CD14-positive monocyte (primary cell): ENCODE data around the gene MESD. TPM values are rescaled to one million over a fixed set of nuclear protein-coding genes. Genes with fewer than 3 reads are reported as not detected.

ENCODE experiments used
- DNase-seq, 3 donors: peaks; one replicate each; pipeline ENCODE4 v3.0.0-alpha.2; 2011 to 2022
- H2AFZ ChIP-seq: 2 replicates; pipeline ENCODE4 v1.6.0; 2012; ENCODE audit warnings: mild to moderate bottlenecking, low read depth, low read length, inconsistent platforms; ENCODE audit not compliant: insufficient read depth, poor library complexity, severe bottlenecking
- H3K27ac ChIP-seq, 2 donors: 1 replicate in 1 of 2; 2 replicates in 1 of 2; pipeline ENCODE4 v1.5.1; 2012 to 2013; ENCODE audit warnings: low read length in 2 of 2, control low read depth in 1 of 2, inconsistent platforms in 1 of 2, low read depth in 1 of 2, mild to moderate bottlenecking in 1 of 2
- H3K27me3 ChIP-seq, 2 donors: one replicate each; pipeline versions ENCODE4 v1.6.0 to v1.6.1; 2011 to 2013; ENCODE audit warnings: low read length in 2 of 2; ENCODE audit not compliant: control insufficient read depth in 2 of 2, insufficient read depth in 2 of 2
- H3K36me3 ChIP-seq, 2 donors: replicated peaks in 1 of 2; 1 replicate in 1 of 2; 2 replicates in 1 of 2; pipeline versions ENCODE4 v1.5.1 to v1.6.1; 2012 to 2013; ENCODE audit warnings: low read length in 2 of 2, control low read depth in 1 of 2, inconsistent platforms in 1 of 2, mild to moderate bottlenecking in 1 of 2; ENCODE audit not compliant: insufficient read depth in 2 of 2, control insufficient read depth in 1 of 2
- H3K4me1 ChIP-seq, 2 donors: 1 replicate in 1 of 2; 2 replicates in 1 of 2; pipeline versions ENCODE4 v1.5.1 to v1.6.1; 2012 to 2013; ENCODE audit warnings: low read length in 2 of 2, control low read depth in 1 of 2, inconsistent platforms in 1 of 2, mild to moderate bottlenecking in 1 of 2, moderate library complexity in 1 of 2; ENCODE audit not compliant: insufficient read depth in 2 of 2, control insufficient read depth in 1 of 2
- H3K4me2 ChIP-seq: replicated peaks from 2 replicates; pipeline ENCODE3; 2012; ENCODE audit warnings: low read length, moderate library complexity, mild to moderate bottlenecking; ENCODE audit not compliant: poor library complexity, severe bottlenecking; ENCODE audit errors: extremely low read depth
- H3K4me3 ChIP-seq, 3 experiments: fragments of 200-600 bp in 1 of 3; sonication (generic) in 1 of 3; replicated peaks in 1 of 3; 1 replicate in 2 of 3; 2 replicates in 1 of 3; pipeline ENCODE4 v1.5.1; 2011 to 2013; ENCODE audit warnings: low read length in 3 of 3, mild to moderate bottlenecking in 3 of 3, control low read depth in 2 of 3, low read depth in 2 of 3, inconsistent platforms in 1 of 3, moderate library complexity in 1 of 3
- H3K79me2 ChIP-seq: 2 replicates; pipeline ENCODE4 v1.6.0; 2012; ENCODE audit warnings: mild to moderate bottlenecking, control low read depth, inconsistent platforms, low read length, moderate library complexity; ENCODE audit not compliant: insufficient read depth
- H3K9ac ChIP-seq: 2 replicates; pipeline ENCODE4 v1.6.0; 2017; ENCODE audit warnings: low read length, mild to moderate bottlenecking; ENCODE audit not compliant: insufficient read depth, poor library complexity, severe bottlenecking
- H3K9me3 ChIP-seq, 2 donors: replicated peaks in 1 of 2; 1 replicate in 1 of 2; 2 replicates in 1 of 2; pipeline versions ENCODE4 v1.5.1 to v1.6.1; 2012 to 2013; ENCODE audit warnings: low read length in 2 of 2, control low read depth in 1 of 2; ENCODE audit not compliant: control insufficient read depth in 1 of 2, insufficient read depth in 1 of 2
- H4K20me1 ChIP-seq: 2 replicates; pipeline ENCODE4 v1.6.0; 2012; ENCODE audit warnings: mild to moderate bottlenecking, low read length, control low read depth, moderate library complexity; ENCODE audit not compliant: insufficient read depth
- H3K27ac Mint-ChIP-seq, 7 donors: one replicate each; pipeline ENCODE4 v1.8.0; 2020; ENCODE audit warnings: mild to moderate bottlenecking in 7 of 7, mixed read lengths in 7 of 7, moderate library complexity in 6 of 7, inconsistent platforms in 2 of 7
- H3K27me3 Mint-ChIP-seq, 3 donors: one replicate each; pipeline ENCODE4 v1.8.0; 2021 to 2022; ENCODE audit warnings: low read depth in 3 of 3, mild to moderate bottlenecking in 3 of 3, mixed read lengths in 3 of 3, moderate library complexity in 3 of 3, inconsistent platforms in 1 of 3
- H3K36me3 Mint-ChIP-seq, 2 donors: one replicate each; pipeline ENCODE4 v1.8.0; 2020; ENCODE audit warnings: mixed read lengths in 2 of 2, inconsistent platforms in 1 of 2, mild to moderate bottlenecking in 1 of 2
- H3K4me1 Mint-ChIP-seq: one replicate; pipeline ENCODE4 v1.8.0; 2020; ENCODE audit warnings: mild to moderate bottlenecking, mixed read lengths
- H3K4me3 Mint-ChIP-seq, 2 donors: one replicate each; pipeline ENCODE4 v1.8.0; 2020; ENCODE audit warnings: mild to moderate bottlenecking in 2 of 2, mixed read lengths in 2 of 2, moderate library complexity in 1 of 2
- H3K9me3 Mint-ChIP-seq, 7 donors: one replicate each; pipeline ENCODE4 v1.8.0; 2020 to 2022; ENCODE audit warnings: mixed read lengths in 7 of 7, mild to moderate bottlenecking in 6 of 7, moderate library complexity in 6 of 7, inconsistent platforms in 2 of 7
- CTCF ChIP-seq: fragments of 200-600 bp; IDR thresholded peaks from one replicate; pipeline ENCODE4 v1.8.0; 2022; ENCODE audit warnings: antibody characterized with exemption, mild to moderate bottlenecking
- WGBS: methylation state at CpG from one replicate; pipeline ENCODE4 v1.1.5; 2013; ENCODE audit warnings: missing lambda C conversion rate; ENCODE audit not compliant: insufficient coverage; 5-methylcytosine and 5-hydroxymethylcytosine counted together
- intact Hi-C, 2 donors: fragments of 100-400 bp; cut with micrococcal nuclease; formaldehyde crosslinking; loops; one replicate each; pipeline versions ENCODE4 v1.15.0 to v1.15.1; 2023
- polyA plus RNA-seq, 3 donors: library from polyadenylated mRNA; depleted of rRNA in 1 of 3; unstranded in 2 of 3; stranded (reverse) in 1 of 3; fragments of 300-500 nt in 2 of 3; fragments of >200 nt in 1 of 3; fragmentation: Illumina TruSeq in 2 of 3; gene quantifications; 1 replicate in 2 of 3; 2 replicates in 1 of 3; pipeline ENCODE4 v1.2.3, GENCODE V29; 2012 to 2021

The MESD gene
- polyA plus RNA-seq, 3 donors: 5.6 to 15.7 (median 13.1) TPM

GRCh38 chr15:80945605-80946004, 44.0 kb downstream of the MESD start:
- H3K4me2 ChIP-seq: no peak overlapping the region
- H2AFZ ChIP-seq: no peak overlapping the region
- 97% methylated on average over 2 of the region's 5 CpGs for WGBS
- no peak overlapping the region for H3K27ac Mint-ChIP-seq
- H3K27me3 ChIP-seq: no peaks in the 10 kb centered on the region
- H3K27me3 Mint-ChIP-seq: peaks cover 0 to 1% (median 0%) of the 10 kb centered on the region in 3 donors
- H3K4me3 Mint-ChIP-seq: no peak overlapping the region
- H3K36me3 ChIP-seq: peaks cover 36 to 84% of the 10 kb centered on the region in 2 donors
- H3K4me3 ChIP-seq: no peak overlapping the region
- H3K36me3 Mint-ChIP-seq: peaks cover 61 to 82% of the 10 kb centered on the region in 2 donors
- TF ChIP-seq CTCF: no peak
- H3K9me3 Mint-ChIP-seq: peaks cover 0 to 1% (median 0%) of the 10 kb centered on the region in 7 donors
- no peak overlapping the region for H3K9ac ChIP-seq
- H3K79me2 ChIP-seq: no peaks in the 10 kb centered on the region
- H3K4me1 Mint-ChIP-seq: no peaks in the 10 kb centered on the region
- H4K20me1 ChIP-seq: no peaks in the 10 kb centered on the region
- intact Hi-C loops: no loop called here
- DNase-seq: no peak
- H3K9me3 ChIP-seq: no peaks in the 10 kb centered on the region
- H3K27ac ChIP-seq: no peak overlapping the region
- H3K4me1 ChIP-seq: no peaks in the 10 kb centered on the region

- Mint-ChIP-seq H3K9me3 (peaks cover 0 to 1% (median 0%) of the 10 kb centered on the region in 7 donors), H3K4me3 (no peak overlapping the region), H3K36me3 (peaks cover 55 to 78% of the 10 kb centered on the region in 2 donors), H3K27me3 (peaks cover 0 to 1% (median 0%) of the 10 kb centered on the region in 3 donors), H3K27ac (no peak overlapping the region), H3K4me1 (no peaks in the 10 kb centered on the region)
- DNase-seq: no peak
- H3K9ac ChIP-seq: no peak overlapping the region
- H3K4me3 ChIP-seq: no peak overlapping the region
- H3K9me3 ChIP-seq: no peaks in the 10 kb centered on the region
- TF ChIP-seq CTCF: no peak
- no peak overlapping the region for H3K4me2 ChIP-seq
- intact Hi-C loops: no loop called here
- H3K79me2 ChIP-seq: no peaks in the 10 kb centered on the region
- H3K36me3 ChIP-seq: peaks cover 30 to 76% of the 10 kb centered on the region in 2 donors
- H3K27me3 ChIP-seq: no peaks in the 10 kb centered on the region
- 100% methylated on average over 3 of the region's 3 CpGs for WGBS
- no peak overlapping the region for H2AFZ ChIP-seq
- H4K20me1 ChIP-seq: no peaks in the 10 kb centered on the region
- H3K4me1 ChIP-seq: no peaks in the 10 kb centered on the region
- no peak overlapping the region for H3K27ac ChIP-seq
These were observed 44.8 kb downstream of the MESD start for GRCh38 chr15:80944818-80945217.
